Lower leg skin (tissue), 4 donors: ENCODE measurements around the gene ZNF672. TPM values are rescaled to one million over a fixed set of nuclear protein-coding genes. Genes with fewer than 3 reads are reported as not detected.

Experiments used
- DNase-seq, 2 donors: peaks; one replicate each; pipeline ENCODE4 v3.0.0-alpha.2; 2019; ENCODE audit warnings: low spot score in 2 of 2
- H3K4me3 ChIP-seq: fragments of 200-600 bp; sonication (generic); 2 replicates; pipeline ENCODE4 v1.5.1; 2017; ENCODE audit warnings: mild to moderate bottlenecking, low read depth; ENCODE audit not compliant: poor library complexity, severe bottlenecking
- POLR2A ChIP-seq, 2 donors: fragments of 450-650 bp; IDR thresholded peaks; one replicate each; pipeline ENCODE4 v1.6.1; 2016 to 2017; ENCODE audit warnings: antibody characterized with exemption in 2 of 2, mild to moderate bottlenecking in 1 of 2, moderate library complexity in 1 of 2
- WGBS, 2 donors: methylation state at CpG; one replicate each; pipeline ENCODE4 v1.1.5; 2018; 5-methylcytosine and 5-hydroxymethylcytosine counted together
- intact Hi-C: fragments of 100-400 bp; cut with DNase I; formaldehyde crosslinking; loops from one replicate; pipeline ENCODE4 v1.15.0; 2023; ENCODE audit warnings: low total_unique reads
- total RNA-seq, 4 donors: library from RNA; depleted of rRNA; stranded (reverse); fragments of >200 nt; gene quantifications; one replicate each; pipeline ENCODE4 v1.1.0, GENCODE V29; 2016
- TF ChIP-seq, protein P1 (sequence below), 3 donors: fragments of 450-650 bp; IDR thresholded peaks; one replicate each; pipeline ENCODE4 v1.5.1; 2016; ENCODE audit warnings: antibody characterized with exemption in 3 of 3, mild to moderate bottlenecking in 3 of 3, moderate library complexity in 2 of 3

ZNF672 gene
- total RNA-seq, 4 donors from 2014 or later, result 34.7 to 50.4 (median 42.6) TPM

GRCh38 chr1:248855580-248855979 is 17.6 kb downstream of the ZNF672 start:
- no peak overlapping the region for H3K4me3 ChIP-seq
- TF ChIP-seq, protein P1, sequence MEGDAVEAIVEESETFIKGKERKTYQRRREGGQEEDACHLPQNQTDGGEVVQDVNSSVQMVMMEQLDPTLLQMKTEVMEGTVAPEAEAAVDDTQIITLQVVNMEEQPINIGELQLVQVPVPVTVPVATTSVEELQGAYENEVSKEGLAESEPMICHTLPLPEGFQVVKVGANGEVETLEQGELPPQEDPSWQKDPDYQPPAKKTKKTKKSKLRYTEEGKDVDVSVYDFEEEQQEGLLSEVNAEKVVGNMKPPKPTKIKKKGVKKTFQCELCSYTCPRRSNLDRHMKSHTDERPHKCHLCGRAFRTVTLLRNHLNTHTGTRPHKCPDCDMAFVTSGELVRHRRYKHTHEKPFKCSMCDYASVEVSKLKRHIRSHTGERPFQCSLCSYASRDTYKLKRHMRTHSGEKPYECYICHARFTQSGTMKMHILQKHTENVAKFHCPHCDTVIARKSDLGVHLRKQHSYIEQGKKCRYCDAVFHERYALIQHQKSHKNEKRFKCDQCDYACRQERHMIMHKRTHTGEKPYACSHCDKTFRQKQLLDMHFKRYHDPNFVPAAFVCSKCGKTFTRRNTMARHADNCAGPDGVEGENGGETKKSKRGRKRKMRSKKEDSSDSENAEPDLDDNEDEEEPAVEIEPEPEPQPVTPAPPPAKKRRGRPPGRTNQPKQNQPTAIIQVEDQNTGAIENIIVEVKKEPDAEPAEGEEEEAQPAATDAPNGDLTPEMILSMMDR (IDR thresholded peaks at IDR 0.05), result no peak
- 90 to 96% methylated on average over 6 of the region's 6 CpGs for WGBS, 2 donors
- intact Hi-C loops, result no loop called here
- DNase-seq, result peak in 1 of 2 donors; percentile 73

GRCh38 chr1:248856176-248856575 is 18.2 kb downstream of the ZNF672 start:
- no peak overlapping the region for H3K4me3 ChIP-seq
- DNase-seq, result no peak
- WGBS, 2 donors, result 97 to 100% methylated on average over 1 of the region's 1 CpG
- TF ChIP-seq, protein P1 (IDR thresholded peaks at IDR 0.05), result no peak
- no peak for TF ChIP-seq POLR2A (IDR thresholded peaks at IDR 0.05)
- intact Hi-C loops, result no loop called here

GRCh38 chr1:248857201-248857600 is 19.2 kb downstream of the ZNF672 start:
- intact Hi-C loops, result no loop called here
- no peak for TF ChIP-seq POLR2A (IDR thresholded peaks at IDR 0.05)
- TF ChIP-seq, protein P1 (IDR thresholded peaks at IDR 0.05), result no peak
- H3K4me3 ChIP-seq, result no peak overlapping the region
- DNase-seq, result peak in 1 of 2 donors; percentile 83
- 91 to 92% methylated on average over 7 of the region's 7 CpGs for WGBS, 2 donors

GRCh38 chr1:248857749-248858095 is 19.7 kb downstream of the ZNF672 start:
- peak overlapping the region; percentile 36 for H3K4me3 ChIP-seq
- intact Hi-C loops, result no loop called here
- no peak for TF ChIP-seq POLR2A (IDR thresholded peaks at IDR 0.05)
- TF ChIP-seq, protein P1 (IDR thresholded peaks at IDR 0.05), result no peak
- no peak for DNase-seq
- 17 to 25% methylated on average over 4 of the region's 4 CpGs for WGBS, 2 donors

- TF ChIP-seq POLR2A (IDR thresholded peaks at IDR 0.05), result no peak
- TF ChIP-seq, protein P1 (IDR thresholded peaks at IDR 0.05), result no peak
- DNase-seq, result peak in 1 of 2 donors; percentile 91
- H3K4me3 ChIP-seq, result peak overlapping the region; percentile 36
- intact Hi-C loops, result no loop called here
- WGBS, 2 donors, result 0 to 2% methylated on average over 16 to 42 of the region's 45 CpGs
These were observed 20.3 kb downstream of the ZNF672 start for GRCh38 chr1:248858096-248858890.
